K562 (cell line): ENCODE data around the gene RER1. TPM values are rescaled to one million over a fixed set of nuclear protein-coding genes. Genes with fewer than 3 reads are reported as not detected.

ENCODE experiments used
- ARID2 ChIP-seq: fragments of 450-650 bp; IDR thresholded peaks from 2 replicates; pipeline ENCODE4 v1.6.1; 2017; ENCODE audit warnings: antibody characterized with exemption, mild to moderate bottlenecking
- BCLAF1 ChIP-seq, 2 experiments: fragments of 450-650 bp in 1 of 2; IDR thresholded peaks; 2 replicates each; pipeline ENCODE4 v1.6.1; 2011 to 2017; ENCODE audit warnings: low read depth in 2 of 2, antibody characterized with exemption in 1 of 2, borderline replicate concordance in 1 of 2, low read length in 1 of 2, mild to moderate bottlenecking in 1 of 2, mixed read lengths in 1 of 2; ENCODE audit not compliant: control insufficient read depth in 1 of 2
- CBX5 ChIP-seq: IDR thresholded peaks from 2 replicates; pipeline ENCODE4 v1.6.1; 2014; ENCODE audit warnings: low read depth, borderline replicate concordance
- EP400 ChIP-seq: fragments of 450-650 bp; IDR thresholded peaks from 2 replicates; pipeline ENCODE4 v1.6.1; 2017; ENCODE audit warnings: antibody characterized with exemption, mild to moderate bottlenecking, moderate library complexity
- ESRRB ChIP-seq: fragments of 250-450 bp; sonication (Bioruptor Pico); IDR thresholded peaks from 2 replicates; pipeline ENCODE4 v1.5.0; 2020; ENCODE audit warnings: mild to moderate bottlenecking, moderate library complexity, borderline replicate concordance
- HDAC3 ChIP-seq: fragments of 450-650 bp; IDR thresholded peaks from 2 replicates; pipeline ENCODE4 v1.6.1; 2018; ENCODE audit warnings: borderline replicate concordance, mild to moderate bottlenecking, moderate library complexity; ENCODE audit not compliant: partially characterized antibody
- JUND ChIP-seq, 2 experiments: IDR thresholded peaks; 2 replicates in 1 of 2; 3 replicates in 1 of 2; pipeline ENCODE4 v1.6.1; 2011; ENCODE audit warnings: borderline replicate concordance in 2 of 2, low read depth in 2 of 2, low read length in 2 of 2, improper control_type of control experiment in 1 of 2, missing biosample characterization in 1 of 2, missing genetic modification characterization in 1 of 2, missing genetic modification reagents in 1 of 2
- MCM2 ChIP-seq: fragments of 450-650 bp; IDR thresholded peaks from 2 replicates; pipeline ENCODE4 v1.6.1; 2017; ENCODE audit warnings: low read depth, mild to moderate bottlenecking
- RBFOX2 ChIP-seq: fragments of 200-400 bp; formaldehyde crosslinking; IDR thresholded peaks from 2 replicates; pipeline ENCODE4 v1.6.1; 2017; ENCODE audit warnings: low read depth, mild to moderate bottlenecking, low read length, moderate library complexity
- SIX5 ChIP-seq, 2 experiments: IDR thresholded peaks; 2 replicates each; pipeline ENCODE4 v1.6.1; 2011; ENCODE audit warnings: low read length in 2 of 2, borderline replicate concordance in 1 of 2, low read depth in 1 of 2, mild to moderate bottlenecking in 1 of 2, moderate library complexity in 1 of 2; ENCODE audit not compliant: insufficient read depth in 1 of 2
- THRAP3 ChIP-seq: fragments of 450-650 bp; IDR thresholded peaks from 2 replicates; pipeline ENCODE4 v1.6.1; 2016; ENCODE audit warnings: mild to moderate bottlenecking, inconsistent platforms, borderline replicate concordance
- THRB ChIP-seq: fragments of 450-650 bp; formaldehyde crosslinking; conservative IDR thresholded peaks from 2 replicates; pipeline ENCODE4 v1.4.0; 2022; ENCODE audit warnings: mild to moderate bottlenecking, missing genetic modification characterization
- ZC3H11A ChIP-seq: IDR thresholded peaks from 2 replicates; pipeline ENCODE4 v1.6.1; 2012; ENCODE audit warnings: low read depth, low read length, improper control_type of control experiment
- ZFP30 ChIP-seq: fragments of 250-450 bp; sonication (Bioruptor Pico); IDR thresholded peaks from 2 replicates; pipeline ENCODE4 v1.8.0; 2022; ENCODE audit warnings: moderate library complexity, mild to moderate bottlenecking, inconsistent platforms, borderline replicate concordance
- ZNF124 ChIP-seq: sonication (generic); formaldehyde crosslinking; IDR thresholded peaks from 2 replicates; pipeline ENCODE4 v1.8.1; 2022; ENCODE audit warnings: missing genetic modification reagents
- ZNF253 ChIP-seq: fragments of 250-450 bp; sonication (Bioruptor Pico); conservative IDR thresholded peaks from 2 replicates; pipeline ENCODE4 v1.6.1; 2021; ENCODE audit warnings: mild to moderate bottlenecking
- ZNF592 ChIP-seq: fragments of 450-650 bp; IDR thresholded peaks from 2 replicates; pipeline ENCODE4 v1.6.1; 2017; ENCODE audit warnings: antibody characterized with exemption, mild to moderate bottlenecking
- polyA plus RNA-seq, 8 experiments: library from polyadenylated mRNA; depleted of rRNA in 4 of 8; stranded (reverse) in 5 of 8; unstranded in 3 of 8; fragments of >200 nt; fragmentation: Nextera tagmentation in 2 of 8; fragmentation: Illumina TruSeq in 1 of 8; extraction: Ambion mirVana in 2 of 8; extraction: Trizol in 1 of 8; gene quantifications; 2 replicates each; pipeline versions ENCODE4 v1.2.1 to v1.2.3, GENCODE V29; 2011 to 2014; ENCODE audit warnings: inconsistent platforms in 1 of 8, missing spikeins in 1 of 8
- total RNA-seq, 7 experiments: library from RNA; depleted of rRNA in 6 of 7; stranded (reverse); fragments of >200 nt in 6 of 7; fragmentation: Illumina TruSeq in 2 of 7; extraction: Trizol in 2 of 7; gene quantifications; 2 replicates each; pipeline versions ENCODE4 v1.2.1 to v1.2.3, GENCODE V29; 2011 to 2021; ENCODE audit warnings: low replicate concordance in 1 of 7

The RER1 gene
- total and polyA plus RNA-seq, 9 of the 15 experiments (the other 6 are each of a cell fraction or from before 2014, with no cell fraction given) = 19.6 to 354 (median 183) TPM

GRCh38 chr1:2412395-2412772 is 20.7 kb downstream of the RER1 start, which contains the start of gene PEX10 (continued):
- TF ChIP-seq ZFP30 (CRISPR knock-in tag) (no peak), ZNF592 (no peak), CBX5 (no peak), EP400 (no peak), HDAC3 (no peak), ARID2 (no peak), ZNF124 (no peak), THRAP3 (no peak), SIX5 (IDR thresholded peaks at IDR 0.05; ENCODE audit: borderline replicate concordance in 1 of 2, insufficient read depth in 1 of 2, low read depth in 1 of 2, low read length in 2 of 2) (peak in 1 of 2 experiments; percentile 36; a peak in 1 of 4 replicates), BCLAF1 (IDR thresholded peaks at IDR 0.05; ENCODE audit: borderline replicate concordance in 1 of 2, control insufficient read depth in 1 of 2, low read depth in 2 of 2, low read length in 1 of 2) (no peak), ZC3H11A (no peak), THRB (no peak), ESRRB (no peak), MCM2 (no peak), ZNF253 (CRISPR knock-in tag) (no peak), JUND (IDR thresholded peaks at IDR 0.05; ENCODE audit: borderline replicate concordance, low read depth, low read length) (peak; percentile 44), JUND (tag; IDR thresholded peaks at IDR 0.05; ENCODE audit: borderline replicate concordance, low read depth, low read length) (no peak; the same call in 2 of the 3 replicates), RBFOX2 (peak; percentile 75)
